ENCODE results near the gene PPP1R12B.

PPP1R12B gene

DNA sequence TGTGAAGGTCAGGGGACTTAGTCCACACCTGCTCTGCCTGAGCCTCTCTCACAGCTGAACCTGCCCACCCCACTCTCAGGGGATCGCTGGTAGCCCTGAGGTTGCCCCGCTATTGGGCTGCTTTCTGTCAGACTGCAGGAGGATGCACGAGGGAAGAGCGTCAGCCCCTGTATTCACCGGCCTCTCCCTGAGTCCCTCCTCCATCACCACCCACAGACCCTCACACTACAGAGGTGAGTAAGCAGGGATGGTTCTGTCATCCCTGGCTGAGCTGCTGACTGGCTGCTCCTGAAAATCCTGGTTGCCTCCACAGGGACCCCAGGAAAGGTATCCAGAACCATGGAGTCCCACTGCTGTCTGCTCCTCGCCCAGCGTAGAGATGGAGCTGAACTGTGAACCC is 243.0 kb downstream of the PPP1R12B start:
- no peak for DNase-seq
- Histone ChIP-seq H3K4me2 (ENCODE audit: insufficient read depth, low read length) (no peak overlapping the region), H4K20me1 (ENCODE audit: insufficient read depth, low read length) (no peaks in the 10 kb centered on the region), H3K79me2 (ENCODE audit: insufficient read depth, low read length) (no peaks in the 10 kb centered on the region), H3K36me3 (ENCODE audit: insufficient read depth, low read length) (no peaks in the 10 kb centered on the region), H3K4me3 (ENCODE audit: low read depth in 1 of 2, low read length in 2 of 2) (no peak overlapping the region), H3K27ac (ENCODE audit: low read length) (no peak overlapping the region), H3K9ac (ENCODE audit: low read depth, low read length) (no peak overlapping the region), H2AFZ (ENCODE audit: low read depth, low read length) (no peak overlapping the region), H3K9me3 (ENCODE audit: insufficient read depth, low read length, severe bottlenecking) (no peaks in the 10 kb centered on the region), H3K4me1 (ENCODE audit: insufficient read depth, low read length) (no peaks in the 10 kb centered on the region), H3K27me3 (ENCODE audit: insufficient read depth, low read length, poor library complexity) (no peaks in the 10 kb centered on the region)
- TF ChIP-seq EZH2 (IDR thresholded peaks at IDR 0.05; ENCODE audit: borderline replicate concordance, low read depth, low read length, severe bottlenecking) = no peak
- TF ChIP-seq, protein P1, sequence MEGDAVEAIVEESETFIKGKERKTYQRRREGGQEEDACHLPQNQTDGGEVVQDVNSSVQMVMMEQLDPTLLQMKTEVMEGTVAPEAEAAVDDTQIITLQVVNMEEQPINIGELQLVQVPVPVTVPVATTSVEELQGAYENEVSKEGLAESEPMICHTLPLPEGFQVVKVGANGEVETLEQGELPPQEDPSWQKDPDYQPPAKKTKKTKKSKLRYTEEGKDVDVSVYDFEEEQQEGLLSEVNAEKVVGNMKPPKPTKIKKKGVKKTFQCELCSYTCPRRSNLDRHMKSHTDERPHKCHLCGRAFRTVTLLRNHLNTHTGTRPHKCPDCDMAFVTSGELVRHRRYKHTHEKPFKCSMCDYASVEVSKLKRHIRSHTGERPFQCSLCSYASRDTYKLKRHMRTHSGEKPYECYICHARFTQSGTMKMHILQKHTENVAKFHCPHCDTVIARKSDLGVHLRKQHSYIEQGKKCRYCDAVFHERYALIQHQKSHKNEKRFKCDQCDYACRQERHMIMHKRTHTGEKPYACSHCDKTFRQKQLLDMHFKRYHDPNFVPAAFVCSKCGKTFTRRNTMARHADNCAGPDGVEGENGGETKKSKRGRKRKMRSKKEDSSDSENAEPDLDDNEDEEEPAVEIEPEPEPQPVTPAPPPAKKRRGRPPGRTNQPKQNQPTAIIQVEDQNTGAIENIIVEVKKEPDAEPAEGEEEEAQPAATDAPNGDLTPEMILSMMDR (IDR thresholded peaks at IDR 0.05; ENCODE audit: borderline replicate concordance, extremely low read depth, low read length, poor library complexity, severe bottlenecking) = no peak
- ATAC-seq (ENCODE audit: insufficient read depth, low read depth) = no peak

DNA sequence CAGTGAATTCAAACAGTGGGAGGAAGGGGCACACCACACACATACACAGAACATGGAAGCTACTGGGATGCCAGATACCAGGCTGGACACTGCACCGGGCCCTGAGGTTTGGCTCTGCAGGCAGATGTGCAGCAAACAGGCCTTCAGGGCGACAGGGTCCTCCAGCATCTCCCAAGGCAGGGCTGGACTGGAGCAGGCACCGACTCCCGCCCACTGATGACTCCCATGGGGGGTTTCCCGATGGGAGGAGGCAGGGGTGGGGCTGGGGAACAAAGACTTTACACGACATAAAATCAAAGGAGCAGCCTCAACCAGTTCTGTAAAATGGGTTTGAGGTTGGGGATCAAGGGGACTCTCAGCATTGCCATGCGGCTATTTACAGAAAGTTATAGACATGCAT is 243.6 kb downstream of the PPP1R12B start:
- ATAC-seq (ENCODE audit: insufficient read depth, low read depth) = no peak
- H3K79me2 ChIP-seq (ENCODE audit: insufficient read depth, low read length) = no peaks in the 10 kb centered on the region
- H3K27me3 ChIP-seq (ENCODE audit: insufficient read depth, low read length, poor library complexity) = no peaks in the 10 kb centered on the region
- no peaks in the 10 kb centered on the region for H3K4me1 ChIP-seq (ENCODE audit: insufficient read depth, low read length)
- no peak overlapping the region for H3K4me3 ChIP-seq (ENCODE audit: low read depth in 1 of 2, low read length in 2 of 2)
- no peak overlapping the region for H2AFZ ChIP-seq (ENCODE audit: low read depth, low read length)
- H4K20me1 ChIP-seq (ENCODE audit: insufficient read depth, low read length) = no peaks in the 10 kb centered on the region
- H3K9me3 ChIP-seq (ENCODE audit: insufficient read depth, low read length, severe bottlenecking) = no peaks in the 10 kb centered on the region
- no peak overlapping the region for H3K9ac ChIP-seq (ENCODE audit: low read depth, low read length)
- no peaks in the 10 kb centered on the region for H3K36me3 ChIP-seq (ENCODE audit: insufficient read depth, low read length)
- DNase-seq = no peak
- TF ChIP-seq EZH2 (IDR thresholded peaks at IDR 0.05; ENCODE audit: borderline replicate concordance, low read depth, low read length, severe bottlenecking) = no peak
- TF ChIP-seq, protein P1 (IDR thresholded peaks at IDR 0.05; ENCODE audit: borderline replicate concordance, extremely low read depth, low read length, poor library complexity, severe bottlenecking) = no peak
- no peak overlapping the region for H3K4me2 ChIP-seq (ENCODE audit: insufficient read depth, low read length)
- no peak overlapping the region for H3K27ac ChIP-seq (ENCODE audit: low read length)

DNA sequence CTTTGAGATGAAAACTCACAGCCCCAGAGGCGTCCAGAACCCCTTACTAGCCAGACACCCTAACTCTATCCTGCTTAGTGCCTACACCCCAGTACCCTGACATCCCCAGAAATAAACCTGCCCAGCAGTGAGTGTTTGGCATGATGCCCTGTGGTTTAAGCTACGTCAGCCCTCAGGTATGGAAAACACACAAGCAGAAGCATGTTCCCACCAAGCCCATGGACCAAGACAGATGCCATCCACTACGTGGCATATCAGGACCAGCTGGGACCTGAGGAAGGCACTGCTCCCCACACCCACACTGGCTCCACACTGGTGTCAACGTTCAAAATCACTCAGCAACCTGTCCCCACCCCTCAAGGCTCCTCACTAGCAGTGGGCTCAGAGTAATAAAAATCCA is 245.3 kb downstream of the PPP1R12B start:
- DNase-seq = no peak
- no peaks in the 10 kb centered on the region for H3K27me3 ChIP-seq (ENCODE audit: insufficient read depth, low read length, poor library complexity)
- H3K79me2 ChIP-seq (ENCODE audit: insufficient read depth, low read length) = no peaks in the 10 kb centered on the region
- no peak for ATAC-seq (ENCODE audit: insufficient read depth, low read depth)
- H3K36me3 ChIP-seq (ENCODE audit: insufficient read depth, low read length) = no peaks in the 10 kb centered on the region
- H3K27ac ChIP-seq (ENCODE audit: low read length) = no peak overlapping the region
- TF ChIP-seq EZH2 (IDR thresholded peaks at IDR 0.05; ENCODE audit: borderline replicate concordance, low read depth, low read length, severe bottlenecking) = no peak
- no peak overlapping the region for H2AFZ ChIP-seq (ENCODE audit: low read depth, low read length)
- no peaks in the 10 kb centered on the region for H3K9me3 ChIP-seq (ENCODE audit: insufficient read depth, low read length, severe bottlenecking)
- H4K20me1 ChIP-seq (ENCODE audit: insufficient read depth, low read length) = no peaks in the 10 kb centered on the region
- no peak overlapping the region for H3K4me3 ChIP-seq (ENCODE audit: low read depth in 1 of 2, low read length in 2 of 2)
- H3K4me2 ChIP-seq (ENCODE audit: insufficient read depth, low read length) = no peak overlapping the region
- H3K9ac ChIP-seq (ENCODE audit: low read depth, low read length) = no peak overlapping the region
- no peaks in the 10 kb centered on the region for H3K4me1 ChIP-seq (ENCODE audit: insufficient read depth, low read length)

DNA sequence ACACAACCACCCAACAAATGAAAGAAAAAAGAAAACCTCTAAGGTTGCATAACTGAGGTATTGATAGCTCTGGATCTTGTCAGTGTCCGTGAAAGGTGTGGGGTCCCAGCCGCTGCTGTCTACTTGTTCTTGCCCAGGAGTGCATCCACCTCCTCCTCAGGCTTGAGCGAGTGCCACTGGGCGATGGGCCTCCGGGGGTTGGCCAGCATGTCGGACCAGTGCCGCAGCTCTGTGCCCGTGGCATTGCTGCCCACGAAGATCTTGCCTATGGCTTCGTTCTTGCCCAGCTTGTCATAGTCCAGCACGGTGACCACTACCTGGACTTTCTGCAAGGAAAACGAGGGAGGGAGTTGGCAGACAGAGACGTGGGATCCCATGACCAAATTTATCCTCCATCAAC is 248.1 kb downstream of the PPP1R12B start:
- Histone ChIP-seq H3K27me3 (ENCODE audit: insufficient read depth, low read length, poor library complexity) (no peaks in the 10 kb centered on the region), H3K9ac (ENCODE audit: low read depth, low read length) (no peak overlapping the region), H3K9me3 (ENCODE audit: insufficient read depth, low read length, severe bottlenecking) (no peaks in the 10 kb centered on the region), H3K36me3 (ENCODE audit: insufficient read depth, low read length) (no peaks in the 10 kb centered on the region), H3K4me1 (ENCODE audit: insufficient read depth, low read length) (no peaks in the 10 kb centered on the region), H3K79me2 (ENCODE audit: insufficient read depth, low read length) (no peaks in the 10 kb centered on the region), H3K4me3 (ENCODE audit: low read depth in 1 of 2, low read length in 2 of 2) (no peak overlapping the region), H2AFZ (ENCODE audit: low read depth, low read length) (no peak overlapping the region), H3K4me2 (ENCODE audit: insufficient read depth, low read length) (no peak overlapping the region), H4K20me1 (ENCODE audit: insufficient read depth, low read length) (no peaks in the 10 kb centered on the region), H3K27ac (ENCODE audit: low read length) (no peak overlapping the region)
- TF ChIP-seq EZH2 (IDR thresholded peaks at IDR 0.05; ENCODE audit: borderline replicate concordance, low read depth, low read length, severe bottlenecking) = no peak
- TF ChIP-seq, protein P1 (IDR thresholded peaks at IDR 0.05; ENCODE audit: borderline replicate concordance, extremely low read depth, low read length, poor library complexity, severe bottlenecking) = no peak
- ATAC-seq (ENCODE audit: insufficient read depth, low read depth) (no peak), DNase-seq (no peak)
